Superior temporal gyrus (tissue), 1 donor: ENCODE results near the gene CLRN2.

ENCODE experiments used
- DNase-seq: peaks from one replicate; pipeline ENCODE4 v3.0.0-alpha.2; 2016; ENCODE audit errors: extremely low spot score

The CLRN2 gene

GRCh38 chr4:17514865-17515264, at the start of gene CLRN2:
TSS of gene CLRN2 (plus strand) at chr4:17515165. CDS start at chr4:17515267, 102 bp downstream.
- no peak for DNase-seq

GRCh38 chr4:17468619-17469221, 46.2 kb upstream of the CLRN2 start:
- peak; percentile 78 for DNase-seq

GRCh38 chr4:17469931-17470674, 44.9 kb upstream of the CLRN2 start:
- DNase-seq = no peak

DNA sequence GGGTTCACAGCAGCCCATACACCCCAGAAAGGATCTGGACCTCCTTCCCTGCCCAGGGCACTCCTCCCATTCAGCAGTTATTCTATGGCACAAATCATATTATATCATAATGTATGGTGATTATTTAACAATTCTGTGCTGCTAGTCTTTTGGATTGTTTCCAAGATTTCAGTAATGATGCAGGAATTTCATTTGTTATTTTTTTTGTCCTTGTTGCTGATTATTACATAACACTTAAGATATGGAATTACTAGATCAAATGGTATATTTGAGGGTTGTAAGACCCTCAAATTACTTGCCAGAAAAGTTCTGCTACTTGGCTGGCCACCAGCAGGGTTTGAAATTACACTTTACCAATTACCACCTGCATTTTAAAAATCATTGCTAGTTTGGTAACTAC, 39.5 kb upstream of the CLRN2 start:
- DNase-seq = no peak

GRCh38 chr4:17476853-17477252, 38.1 kb upstream of the CLRN2 start:
- DNase-seq = no peak

DNA sequence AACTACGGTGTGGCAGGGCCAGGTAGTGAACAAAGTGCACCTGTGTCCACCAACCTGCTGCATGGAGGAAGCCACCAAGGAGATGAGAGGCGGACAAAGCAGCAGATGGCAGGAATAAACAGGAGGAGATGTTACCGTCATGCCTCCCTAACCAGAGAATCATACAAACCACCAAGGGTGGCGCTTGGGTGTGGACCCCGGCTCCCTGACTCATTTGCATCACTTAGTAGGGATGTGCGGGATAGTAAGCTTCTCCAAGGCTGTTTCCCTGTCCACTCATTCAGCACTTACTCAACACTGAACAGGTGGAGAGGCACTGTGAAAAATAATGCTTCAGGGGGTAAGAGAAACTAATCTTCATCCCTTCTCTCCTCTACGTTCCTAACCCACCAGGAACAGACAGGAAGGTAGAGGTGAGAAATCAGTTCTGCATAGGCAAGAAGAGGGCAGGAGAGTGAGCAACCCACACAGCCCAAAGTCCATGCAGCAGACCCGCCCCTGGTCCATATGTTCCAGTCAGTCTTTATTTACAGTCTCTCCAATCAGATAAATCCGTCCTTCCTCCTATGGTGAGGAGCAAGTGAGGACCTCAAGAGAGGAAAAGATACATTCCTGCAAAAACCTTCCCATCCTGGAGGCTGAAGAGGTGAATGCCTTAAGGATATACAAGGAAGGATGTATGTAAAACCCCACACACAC, 37.0 kb upstream of the CLRN2 start:
- DNase-seq = no peak

- no peak for DNase-seq
Measured at GRCh38 chr4:17480210-17480927, 34.6 kb upstream of the CLRN2 start.

DNA sequence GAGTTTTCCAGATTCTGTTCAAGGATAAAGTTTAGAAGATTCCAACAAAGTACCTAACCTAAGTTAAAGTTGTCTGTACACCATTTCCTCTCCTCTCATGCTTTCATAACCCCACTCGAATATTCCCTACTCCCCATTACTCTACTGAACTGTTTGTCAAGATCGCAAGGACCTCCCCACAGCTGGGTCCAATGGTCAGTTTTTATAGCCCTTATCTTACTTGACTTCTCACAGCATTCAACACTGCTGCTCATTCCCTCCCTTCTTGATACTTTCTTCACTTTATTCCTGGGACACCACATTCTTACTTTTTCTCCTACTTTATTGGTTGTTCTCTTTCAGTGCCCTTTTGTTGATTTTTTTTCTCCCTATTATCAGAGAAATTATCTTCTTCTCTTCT, 34.0 kb upstream of the CLRN2 start:
- no peak for DNase-seq

GRCh38 chr4:17482716-17483115, 32.2 kb upstream of the CLRN2 start:
- DNase-seq = no peak

DNA sequence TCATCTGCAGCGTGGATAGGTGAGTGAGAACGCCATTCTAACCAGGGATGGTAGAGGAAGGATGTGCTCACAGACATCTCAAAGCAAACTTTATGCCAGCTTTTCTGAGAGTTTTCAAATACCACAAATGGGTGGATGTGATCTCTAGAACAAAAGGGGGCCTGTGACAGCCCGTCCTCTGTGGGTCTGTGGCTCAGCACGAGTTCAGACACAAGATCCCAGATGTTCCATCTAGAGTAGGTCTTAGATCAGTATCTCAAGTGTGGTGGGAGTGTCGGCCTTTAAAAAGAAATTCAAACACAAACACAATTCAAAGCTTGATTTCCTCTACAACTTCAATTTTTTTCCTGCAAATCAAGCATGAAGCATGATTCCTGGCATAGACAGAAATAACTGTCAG, 25.8 kb upstream of the CLRN2 start:
- DNase-seq = no peak

DNA sequence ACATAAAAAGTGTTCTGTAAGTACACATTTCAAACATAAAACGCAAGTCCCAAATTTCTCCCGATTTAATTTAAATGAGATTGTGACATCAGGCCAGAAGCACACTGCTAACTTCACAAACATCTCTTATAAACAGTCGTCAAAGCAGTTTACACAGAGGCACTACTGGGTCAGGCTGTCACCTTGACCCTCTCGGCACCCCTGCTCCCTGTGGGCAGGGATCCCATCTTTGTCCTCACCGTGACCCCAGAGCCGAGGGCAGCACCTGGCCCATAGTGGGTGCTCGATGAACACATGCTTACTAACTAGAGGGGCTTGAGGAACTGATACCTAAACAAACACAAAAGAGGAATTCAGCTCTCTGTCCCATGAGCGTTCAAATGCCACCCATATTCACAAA, 25.2 kb upstream of the CLRN2 start:
- no peak for DNase-seq

DNA sequence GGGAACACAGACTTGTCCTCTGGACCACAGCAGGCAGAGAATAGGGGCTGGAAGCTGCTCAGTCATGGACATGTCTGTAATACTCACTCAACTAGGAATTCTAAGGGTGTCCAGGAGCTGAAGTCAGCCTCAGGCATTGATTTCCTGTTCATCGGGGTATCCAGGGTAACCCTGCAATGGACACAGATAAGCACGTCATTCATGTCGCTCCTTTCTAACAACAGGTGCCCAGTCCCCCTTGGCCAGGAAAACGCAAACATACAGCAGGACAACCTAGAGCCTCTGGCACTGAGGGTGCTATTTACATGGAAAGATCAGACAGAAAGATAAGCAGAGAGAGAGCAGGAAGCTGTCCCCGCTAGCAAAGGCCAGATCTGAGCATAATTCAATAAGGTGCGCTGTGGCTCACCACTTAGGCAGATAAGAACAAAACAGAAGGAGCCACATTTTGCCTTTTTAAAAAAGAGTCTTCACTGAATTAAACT, 24.3 kb upstream of the CLRN2 start:
- no peak for DNase-seq

DNA sequence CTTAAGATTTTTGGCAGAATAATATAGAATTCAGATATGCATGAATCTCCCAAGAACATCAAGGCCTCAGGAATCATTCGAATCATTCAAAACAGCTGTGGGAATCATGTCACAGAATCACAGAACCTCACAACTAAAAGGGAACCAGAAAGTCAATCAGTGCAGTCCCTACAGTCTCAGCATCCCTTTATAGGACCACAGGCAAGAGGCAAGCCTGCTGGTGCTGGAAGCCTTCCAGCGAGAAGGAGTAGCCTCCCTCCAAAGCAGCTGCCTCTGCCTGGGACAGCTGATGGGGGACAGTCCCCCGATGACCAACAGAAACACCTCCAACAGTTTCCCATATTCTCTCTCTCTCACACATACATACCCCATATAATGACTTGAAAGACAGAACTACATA, 23.8 kb upstream of the CLRN2 start:
- DNase-seq = no peak

DNA sequence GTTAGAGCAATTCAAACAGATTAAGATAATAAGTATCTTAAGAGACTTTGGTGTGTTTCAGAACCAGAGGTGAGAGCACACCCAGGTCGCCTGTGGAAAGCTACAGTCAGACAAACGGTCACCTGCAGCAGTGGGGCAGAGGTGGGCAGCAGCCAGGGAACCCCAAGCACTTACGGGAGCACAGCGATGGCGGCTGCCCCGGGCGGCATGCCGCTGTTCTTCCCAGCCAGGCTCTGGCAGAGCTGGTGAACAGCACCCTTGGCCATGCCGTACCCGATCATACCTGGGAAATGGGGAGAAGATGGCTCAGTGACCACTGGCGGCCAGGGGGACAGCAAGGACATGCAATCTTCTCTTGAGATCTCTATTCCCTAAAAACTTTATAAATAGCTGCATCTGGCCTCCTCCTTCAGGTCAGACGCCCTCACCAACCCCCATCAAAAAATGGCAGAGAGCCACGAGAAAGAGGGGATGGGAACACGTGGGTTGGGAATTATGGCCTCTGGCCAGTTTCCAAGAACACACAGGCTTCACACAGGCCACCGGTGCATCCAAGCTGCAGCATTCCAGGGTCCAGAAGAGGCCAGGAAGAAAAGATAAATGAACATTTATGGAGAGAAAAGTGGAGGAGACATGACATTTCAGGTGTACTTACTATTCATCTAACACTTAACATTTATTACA, 22.8 kb upstream of the CLRN2 start:
- no peak for DNase-seq

- DNase-seq = no peak
Measured at GRCh38 chr4:17492876-17493275, 22.1 kb upstream of the CLRN2 start.

DNA sequence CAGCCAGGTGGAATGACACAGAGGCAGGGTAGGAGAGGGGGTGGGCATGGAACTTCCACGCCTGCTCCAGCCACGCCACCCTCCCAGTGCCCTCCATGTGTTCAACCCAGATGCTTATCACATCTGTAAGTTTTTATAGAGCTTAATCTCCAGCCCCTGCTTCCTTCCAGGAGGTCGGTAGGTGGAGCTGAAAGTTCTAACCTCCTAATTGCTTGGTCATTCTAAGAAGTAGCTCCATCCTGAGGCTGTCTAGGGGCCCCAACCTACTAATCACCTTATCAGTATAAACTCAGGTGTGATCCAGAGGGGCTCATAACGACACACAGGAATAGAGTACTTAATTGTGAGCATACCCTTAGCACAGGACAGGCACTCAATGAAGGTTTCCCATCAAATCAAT, 21.3 kb upstream of the CLRN2 start:
- DNase-seq = no peak

GRCh38 chr4:17494258-17495190, 20.4 kb upstream of the CLRN2 start:
- DNase-seq = peak; percentile 54

GRCh38 chr4:17497890-17498523, 17.0 kb upstream of the CLRN2 start:
- no peak for DNase-seq

DNA sequence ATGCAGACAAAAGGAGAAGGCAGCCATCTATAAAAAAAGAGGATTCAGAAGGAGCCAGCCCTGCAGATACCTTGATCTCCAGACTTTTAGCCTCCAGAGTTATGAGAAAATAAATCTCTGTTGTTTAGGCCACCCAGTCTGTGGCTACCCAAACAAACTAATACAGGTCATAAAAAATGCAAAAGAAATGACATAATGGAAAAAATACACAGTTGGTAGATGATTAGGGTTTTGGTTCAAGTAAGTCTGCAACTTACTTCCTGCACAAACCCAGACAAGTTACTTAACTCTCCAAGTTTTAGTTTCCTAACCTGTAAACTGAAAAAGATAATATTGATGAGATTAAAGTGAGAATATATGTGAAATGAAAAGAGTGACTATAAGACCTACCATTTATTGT, 14.4 kb upstream of the CLRN2 start:
- DNase-seq = no peak

DNA sequence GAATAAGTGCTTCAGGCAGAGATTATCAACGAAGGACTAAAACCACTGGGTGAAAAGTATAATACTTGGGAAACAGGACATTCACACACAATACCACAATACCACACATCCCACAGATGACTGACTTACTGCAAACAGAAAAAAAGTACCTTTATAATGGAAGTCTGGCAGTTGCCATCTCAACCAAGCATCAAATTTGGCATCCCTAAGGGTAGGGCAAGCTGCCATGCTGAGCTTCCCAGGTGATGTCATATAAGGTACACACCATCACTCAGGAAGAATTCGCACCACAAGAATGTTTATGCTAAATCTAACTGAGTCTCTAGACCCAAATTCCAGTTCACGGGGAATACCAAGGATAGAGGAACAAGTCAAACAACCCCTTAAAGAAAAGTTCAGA, 12.2 kb upstream of the CLRN2 start:
- DNase-seq = no peak
